Subcutaneous adipose tissue (tissue), 4 donors: ENCODE data around the gene ZNF410. TPM values are rescaled to one million over a fixed set of nuclear protein-coding genes. Genes with fewer than 3 reads are reported as not detected.

ENCODE experiments used
- CTCF ChIP-seq: fragments of 450-650 bp; IDR thresholded peaks from one replicate; pipeline ENCODE4 v1.5.1; 2016; ENCODE audit warnings: low read depth, mild to moderate bottlenecking, control low read depth, antibody characterized with exemption, moderate library complexity
- total RNA-seq, 4 donors: library from RNA; depleted of rRNA; stranded (reverse); fragments of >200 nt; gene quantifications; one replicate each; pipeline ENCODE4 v1.1.0, GENCODE V29; 2016

ZNF410 gene
- total RNA-seq, 4 donors from 2014 or later = 32.0 to 51.4 (median 44.1) TPM

GRCh38 chr14:73888971-73889370 lies 2.3 kb downstream of the ZNF410 start:
- no peak for TF ChIP-seq CTCF

GRCh38 chr14:73889376-73889775 lies 2.7 kb downstream of the ZNF410 start:
- no peak for TF ChIP-seq CTCF

- TF ChIP-seq CTCF = no peak
Observed at GRCh38 chr14:73895939-73896338, 9.3 kb downstream of the ZNF410 start.

GRCh38 chr14:73896521-73896920 lies 9.9 kb downstream of the ZNF410 start:
- no peak for TF ChIP-seq CTCF

- TF ChIP-seq CTCF = no peak
Observed at GRCh38 chr14:73903028-73903427, 16.4 kb downstream of the ZNF410 start.

- no peak for TF ChIP-seq CTCF
Observed at GRCh38 chr14:73909681-73910080, 23.0 kb downstream of the ZNF410 start.

GRCh38 chr14:73913256-73913655 lies 26.6 kb downstream of the ZNF410 start:
- no peak for TF ChIP-seq CTCF
